Frontal cortex (tissue), 4 donors: Measurements from ENCODE around the gene PRKCA. TPM values are rescaled to one million over a fixed set of nuclear protein-coding genes. Genes with fewer than 3 reads are reported as not detected.
"Not testable (repeated sequence)": the region's sequence is repeated elsewhere in the genome, so short reads cannot be mapped to it uniquely, and the experiment has no call there.

Experiments used
- DNase-seq, 2 donors: peaks; one replicate each; pipeline ENCODE4 v3.0.0; 2012; ENCODE audit warnings: low spot score in 2 of 2
- FAIRE-seq: peaks from 2 replicates; lab custom pipeline; 2012; peaks lifted over from hg19 to GRCh38; lab: Jason Lieb, UNC
- total RNA-seq: library from RNA; depleted of rRNA; stranded (reverse); fragments of >200 nt; gene quantifications from one replicate; pipeline ENCODE4 v1.2.3, GENCODE V29; 2014
- donor health status: control.
- donor health status: control.
- donor health status: control.

Gene PRKCA
- total RNA-seq, 1 donor from 2014 or later = 24.9 TPM

GRCh38 chr17:66285149-66285548, 17.3 kb upstream of the PRKCA start:
- no peak for FAIRE-seq
- no peak for DNase-seq

- no peak for FAIRE-seq
- DNase-seq = no peak
These were observed 14.5 kb upstream of the PRKCA start for GRCh38 chr17:66287911-66288310.

DNA sequence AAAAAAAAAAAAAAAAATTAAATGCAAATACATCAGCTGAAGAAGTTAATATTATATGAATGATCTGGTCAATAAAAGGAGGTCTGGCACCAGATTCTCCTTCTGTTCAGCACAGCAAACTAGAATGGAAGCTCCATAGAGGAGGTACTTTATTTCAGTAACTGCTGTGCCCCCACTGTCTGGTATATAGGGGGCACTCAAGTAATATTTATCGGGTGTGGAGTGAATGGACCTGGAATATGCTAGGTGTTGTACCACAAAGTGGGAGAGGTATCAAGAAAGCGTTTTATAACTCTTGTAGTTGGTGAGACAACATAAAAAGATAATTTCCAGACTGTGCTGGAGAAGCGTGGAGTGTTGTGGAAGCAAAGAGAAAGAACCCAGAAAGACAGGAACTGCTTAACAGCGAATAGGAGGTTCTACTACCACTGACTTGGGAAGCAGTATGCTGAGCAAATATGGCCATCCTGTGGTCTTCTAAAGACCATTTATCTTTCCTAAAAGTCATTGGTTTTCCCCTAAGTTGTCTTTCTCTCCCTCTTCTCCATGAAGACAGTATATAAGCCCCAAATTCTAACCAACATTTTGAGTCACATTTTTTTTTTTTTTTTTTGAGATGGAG, 12.2 kb upstream of the PRKCA start:
- no peak for FAIRE-seq

DNA sequence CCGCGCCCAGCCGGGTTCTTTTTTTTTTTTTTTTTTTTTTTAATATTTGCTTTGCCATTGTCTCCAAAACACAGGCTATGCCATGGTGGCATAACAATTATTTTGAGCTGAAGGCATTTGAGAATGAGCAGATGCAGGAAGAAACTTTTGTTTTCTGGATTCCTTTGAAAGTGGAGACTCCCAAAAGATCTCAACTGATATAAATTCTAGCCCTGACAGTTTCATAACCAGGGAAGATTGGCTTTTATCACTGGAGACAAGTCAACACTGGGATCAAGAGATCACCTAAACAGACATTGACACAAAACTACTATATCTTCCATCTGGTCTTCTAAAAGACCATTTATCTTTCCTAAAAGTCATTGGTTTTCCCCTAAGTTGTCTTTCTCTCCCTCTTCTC, 10.1 kb upstream of the PRKCA start:
- FAIRE-seq = no peak

More for the DNA sequence above, 12.2 kb upstream of the PRKCA start:
- DNase-seq = no peak

DNA sequence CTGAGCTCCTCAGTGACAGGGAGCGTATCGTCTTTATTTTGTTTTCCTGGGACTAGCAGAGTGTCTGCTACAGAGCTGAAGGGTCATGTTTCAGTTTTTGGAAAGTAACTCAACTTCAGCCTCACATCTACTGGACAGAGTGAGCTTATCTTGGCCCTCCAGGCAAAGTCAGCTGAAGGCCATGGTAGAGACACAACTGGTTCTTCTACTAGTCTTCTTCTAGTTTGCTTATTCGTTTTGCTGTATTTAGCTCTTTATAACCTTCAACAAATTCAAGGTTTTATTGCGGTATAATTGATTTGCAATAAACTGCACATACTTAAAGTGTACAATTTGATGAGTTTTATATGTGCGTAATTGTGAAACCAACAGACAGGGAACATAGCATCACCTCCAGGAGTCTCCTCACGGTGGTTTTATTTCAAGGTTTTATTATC, 6.1 kb upstream of the PRKCA start:
- FAIRE-seq (no peak), DNase-seq (no peak)

More for the DNA sequence above, 10.1 kb upstream of the PRKCA start:
- DNase-seq = no peak

DNA sequence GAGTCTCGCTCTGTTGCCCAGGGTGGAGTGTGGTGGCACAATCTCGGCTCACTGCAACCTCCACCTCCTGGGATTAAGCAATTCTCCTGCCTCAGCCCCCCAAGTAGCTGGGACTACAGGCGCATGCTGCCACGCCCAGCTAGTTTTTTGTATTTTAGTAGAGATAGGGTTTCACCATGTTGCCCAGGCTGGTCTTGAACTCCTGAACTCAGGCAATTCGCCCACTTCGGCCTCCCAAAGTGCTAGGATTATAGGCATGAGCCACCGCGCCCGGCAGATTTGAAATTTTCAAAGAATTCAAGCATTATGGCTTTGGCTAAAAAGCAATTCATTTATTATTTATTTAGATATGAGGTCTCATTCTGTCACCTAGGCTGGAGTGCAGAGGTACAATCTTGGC, 5.0 kb upstream of the PRKCA start:
- FAIRE-seq, DNase-seq: not testable (repeated sequence)

DNA sequence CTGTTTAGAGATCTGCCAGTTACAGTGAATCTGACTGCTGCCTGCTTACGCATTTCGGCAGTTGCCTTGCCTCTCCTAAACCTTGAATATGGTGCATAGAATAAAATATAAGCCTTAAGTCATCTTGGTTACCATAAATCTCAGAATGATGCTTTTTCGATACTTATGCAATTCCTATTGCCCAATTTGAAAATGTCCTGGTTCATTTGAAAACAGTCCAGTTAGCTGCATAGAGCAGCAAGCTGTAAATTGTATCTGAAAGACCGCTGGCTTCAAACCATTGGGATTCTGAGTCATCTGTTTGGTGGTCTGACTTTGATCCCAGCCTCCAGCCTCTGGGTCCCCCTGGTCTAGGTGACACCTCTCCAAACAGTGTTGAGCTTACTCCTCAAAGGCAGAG, 2.7 kb upstream of the PRKCA start:
- FAIRE-seq (no peak), DNase-seq (no peak)

DNA sequence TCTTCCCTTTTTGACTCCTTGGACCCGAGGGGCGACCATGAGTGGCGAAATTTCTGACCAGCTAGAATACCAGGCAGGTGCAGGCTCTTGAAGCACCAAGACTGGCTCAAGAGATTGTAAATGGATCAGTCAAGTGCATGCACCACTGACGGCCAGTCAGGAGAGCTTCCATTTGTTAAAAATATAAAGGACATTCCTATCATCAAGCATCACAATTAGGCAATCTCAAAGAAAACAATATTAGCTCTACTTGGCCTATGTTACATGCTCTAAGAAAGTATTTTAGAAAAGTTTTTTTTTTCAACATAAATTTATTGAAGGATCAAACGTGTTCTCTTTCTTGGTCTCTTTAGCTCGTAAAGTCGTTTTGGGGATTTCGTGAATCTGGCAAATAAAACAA, 1.5 kb upstream of the PRKCA start:
- no peak for DNase-seq
- FAIRE-seq = no peak

- no peak for FAIRE-seq
- no peak for DNase-seq
These were observed 998 bp upstream of the PRKCA start for GRCh38 chr17:66301367-66301863.

GRCh38 chr17:66302761-66303626, 581 bp downstream of the PRKCA start:
- FAIRE-seq (no peak), DNase-seq (peak; percentile 33 to 55)

GRCh38 chr17:66304304-66305174, 2.1 kb downstream of the PRKCA start:
- DNase-seq = no peak
- no peak for FAIRE-seq

GRCh38 chr17:66306446-66306845, 4.0 kb downstream of the PRKCA start:
- DNase-seq = no peak
- FAIRE-seq = no peak

DNA sequence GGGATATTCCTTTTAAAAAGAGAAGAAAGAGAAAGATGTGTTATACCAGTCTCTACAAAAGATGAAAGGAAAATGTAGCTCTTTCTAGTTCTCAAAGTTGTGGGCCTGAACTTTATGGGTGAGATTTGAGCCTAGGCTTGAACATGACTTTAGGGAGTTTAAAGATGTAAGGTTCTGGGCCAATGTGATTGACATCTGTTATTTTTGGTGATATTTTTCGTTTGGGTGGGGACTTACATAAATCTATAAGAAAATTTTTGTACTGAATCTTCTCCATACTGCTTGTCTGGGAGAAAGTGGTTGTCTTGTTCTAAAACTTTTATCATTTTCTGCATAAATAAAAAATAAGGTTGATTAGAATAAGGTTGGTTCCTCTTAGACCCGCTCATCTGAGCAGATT, 4.8 kb downstream of the PRKCA start:
- DNase-seq (no peak), FAIRE-seq (no peak)

GRCh38 chr17:66308856-66309255, 6.4 kb downstream of the PRKCA start:
- FAIRE-seq = no peak
- DNase-seq = no peak

DNA sequence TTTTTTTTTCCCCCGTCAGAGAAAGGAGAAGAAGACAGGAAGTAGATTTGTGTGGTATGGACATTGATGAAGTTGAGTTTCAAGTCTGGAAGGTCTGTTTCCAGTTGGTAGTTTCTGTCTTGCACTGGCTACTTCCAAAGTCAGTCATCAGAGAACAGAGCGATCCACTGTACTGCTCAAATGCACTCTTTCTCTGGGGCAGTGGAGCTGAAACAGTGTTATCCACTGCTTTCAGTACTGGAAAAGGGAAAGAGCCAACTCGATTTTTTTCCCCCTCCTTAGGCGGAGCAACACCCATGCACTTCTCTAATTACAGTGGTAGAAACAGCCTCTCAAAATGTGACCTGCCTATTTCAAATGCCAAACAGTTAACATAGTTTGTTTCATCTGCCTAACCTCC, 7.4 kb downstream of the PRKCA start:
- FAIRE-seq = no peak

GRCh38 chr17:66310528-66311148, 8.2 kb downstream of the PRKCA start:
- no peak for FAIRE-seq
- no peak for DNase-seq

More for the DNA sequence above, 7.4 kb downstream of the PRKCA start:
- DNase-seq = no peak

- FAIRE-seq (no peak), DNase-seq (no peak)
These were observed 10.5 kb downstream of the PRKCA start for GRCh38 chr17:66312912-66313311.

- DNase-seq (no peak), FAIRE-seq (no peak)
These were observed 10.9 kb downstream of the PRKCA start for GRCh38 chr17:66313325-66313724.

GRCh38 chr17:66313995-66314659, 11.7 kb downstream of the PRKCA start:
- DNase-seq = no peak
- FAIRE-seq = no peak
